CD4-positive, CD25-positive, alpha-beta regulatory T cell (primary cell): ENCODE results near the gene LYPD6B. TPM values are rescaled to one million over a fixed set of nuclear protein-coding genes. Genes with fewer than 3 reads are reported as not detected.

Experiments used
- ATAC-seq, 2 donors: fragments of 150-1000 bp; cut with Tn5 transposase; one replicate each; pipeline ENCODE4 v1.10.0; 2021; ENCODE audit warnings: low read depth in 2 of 2, moderate number of reproducible peaks in 2 of 2, moderate library complexity in 1 of 2
- DNase-seq, 3 donors: peaks; one replicate each; pipeline versions ENCODE4 v3.0.0 to v3.0.0-alpha.2; 2012 to 2022; ENCODE audit warnings: mixed read lengths in 1 of 3
- H3K27ac ChIP-seq: one replicate; pipeline ENCODE4 v1.7.0; 2013; ENCODE audit warnings: mild to moderate bottlenecking, low read length; ENCODE audit not compliant: insufficient read depth, poor library complexity, severe bottlenecking
- H3K27me3 ChIP-seq: one replicate; pipeline ENCODE4 v1.7.0; 2013; ENCODE audit warnings: low read length; ENCODE audit not compliant: control insufficient read depth, insufficient read depth
- H3K36me3 ChIP-seq: one replicate; pipeline ENCODE4 v1.7.0; 2013; ENCODE audit warnings: mild to moderate bottlenecking, low read length, moderate library complexity; ENCODE audit not compliant: control insufficient read depth, insufficient read depth
- H3K4me1 ChIP-seq: 2 replicates; pipeline ENCODE4 v1.7.0; 2013; ENCODE audit warnings: mild to moderate bottlenecking, low read length; ENCODE audit not compliant: insufficient read depth, control insufficient read depth, poor library complexity, severe bottlenecking
- H3K4me3 ChIP-seq: one replicate; pipeline ENCODE4 v1.7.0; 2013; ENCODE audit warnings: low read depth, mild to moderate bottlenecking, low read length, moderate library complexity
- H3K9me3 ChIP-seq, 2 experiments: 1 replicate in 1 of 2; 2 replicates in 1 of 2; pipeline ENCODE4 v1.7.0; 2013; ENCODE audit warnings: low read length in 2 of 2, mild to moderate bottlenecking in 1 of 2, moderate library complexity in 1 of 2; ENCODE audit not compliant: control insufficient read depth in 2 of 2
- H3K27ac Mint-ChIP-seq, 3 donors: one replicate each; pipeline ENCODE4 v1.8.0; 2020 to 2022; ENCODE audit warnings: mild to moderate bottlenecking in 3 of 3, mixed read lengths in 3 of 3, moderate library complexity in 2 of 3
- H3K27me3 Mint-ChIP-seq: one replicate; pipeline ENCODE4 v1.8.0; 2022; ENCODE audit warnings: mild to moderate bottlenecking, mixed read lengths
- H3K36me3 Mint-ChIP-seq: one replicate; pipeline ENCODE4 v1.8.0; 2020; ENCODE audit warnings: mixed read lengths
- H3K4me1 Mint-ChIP-seq, 4 donors: one replicate each; pipeline ENCODE4 v1.8.0; 2020 to 2022; ENCODE audit warnings: mixed read lengths in 4 of 4, mild to moderate bottlenecking in 1 of 4
- H3K4me3 Mint-ChIP-seq, 4 donors: one replicate each; pipeline ENCODE4 v1.8.0; 2020 to 2022; ENCODE audit warnings: mild to moderate bottlenecking in 4 of 4, mixed read lengths in 4 of 4, moderate library complexity in 3 of 4
- H3K9me3 Mint-ChIP-seq, 7 donors: one replicate each; pipeline ENCODE4 v1.8.0; 2020 to 2022; ENCODE audit warnings: mixed read lengths in 7 of 7, mild to moderate bottlenecking in 3 of 7, moderate library complexity in 2 of 7
- polyA plus RNA-seq, 4 donors: library from polyadenylated mRNA; unstranded; fragments of 300-500 nt; fragmentation: Illumina TruSeq; gene quantifications; one replicate each; pipeline ENCODE4 v1.2.3, GENCODE V29; 2021
- total RNA-seq: library from RNA; stranded (reverse); gene quantifications from one replicate; pipeline ENCODE4 v1.2.3, GENCODE V29; 2022

The LYPD6B gene
- total and polyA plus RNA-seq, 5 donors from 2014 or later, result not detected

GRCh38 chr2:149115781-149116180 is 77.3 kb downstream of the LYPD6B start:
- H3K9me3 Mint-ChIP-seq, result peaks cover 0 to 8% (median 2%) of the 10 kb centered on the region in 7 donors
- H3K27ac ChIP-seq, result no peak overlapping the region
- H3K4me3 Mint-ChIP-seq, result no peak overlapping the region
- H3K36me3 Mint-ChIP-seq, result no peaks in the 10 kb centered on the region
- no peaks in the 10 kb centered on the region for H3K9me3 ChIP-seq
- H3K27ac Mint-ChIP-seq, result no peak overlapping the region
- H3K36me3 ChIP-seq, result no peaks in the 10 kb centered on the region
- no peaks in the 10 kb centered on the region for H3K4me1 ChIP-seq
- no peaks in the 10 kb centered on the region for H3K27me3 Mint-ChIP-seq
- H3K4me1 Mint-ChIP-seq, result no peaks in the 10 kb centered on the region
- no peak for DNase-seq
- H3K27me3 ChIP-seq, result no peaks in the 10 kb centered on the region
- ATAC-seq, result no peak
- no peak overlapping the region for H3K4me3 ChIP-seq

- H3K4me3 Mint-ChIP-seq, result no peak overlapping the region
- no peaks in the 10 kb centered on the region for H3K4me1 Mint-ChIP-seq
- no peak overlapping the region for H3K27ac Mint-ChIP-seq
- no peaks in the 10 kb centered on the region for H3K27me3 Mint-ChIP-seq
- Histone ChIP-seq H3K36me3 (no peaks in the 10 kb centered on the region), H3K4me3 (no peak overlapping the region), H3K27ac (no peak overlapping the region), H3K9me3 (no peaks in the 10 kb centered on the region), H3K27me3 (no peaks in the 10 kb centered on the region), H3K4me1 (no peaks in the 10 kb centered on the region)
- no peaks in the 10 kb centered on the region for H3K36me3 Mint-ChIP-seq
- DNase-seq, result no peak
- ATAC-seq, result no peak
- H3K9me3 Mint-ChIP-seq, result peaks cover 0 to 5% (median 2%) of the 10 kb centered on the region in 7 donors
Measured at GRCh38 chr2:149119368-149119767, 80.9 kb downstream of the LYPD6B start.

GRCh38 chr2:149122516-149122915 is 84.0 kb downstream of the LYPD6B start:
- no peak overlapping the region for H3K4me3 Mint-ChIP-seq

GRCh38 chr2:149125031-149125725 is 86.7 kb downstream of the LYPD6B start:
- no peaks in the 10 kb centered on the region for H3K27me3 ChIP-seq
- Mint-ChIP-seq H3K4me1 (no peaks in the 10 kb centered on the region), H3K27ac (no peak overlapping the region), H3K9me3 (no peaks in the 10 kb centered on the region), H3K4me3 (no peak overlapping the region), H3K27me3 (peaks cover 12% of the 10 kb centered on the region), H3K36me3 (no peaks in the 10 kb centered on the region)
- H3K9me3 ChIP-seq, result no peaks in the 10 kb centered on the region
- ATAC-seq (no peak), DNase-seq (no peak)
- no peak overlapping the region for H3K4me3 ChIP-seq
- H3K4me1 ChIP-seq, result no peaks in the 10 kb centered on the region
- no peak overlapping the region for H3K27ac ChIP-seq
- no peaks in the 10 kb centered on the region for H3K36me3 ChIP-seq

More at GRCh38 chr2:149122516-149122915, 84.0 kb downstream of the LYPD6B start:
- Histone ChIP-seq H3K36me3 (no peaks in the 10 kb centered on the region), H3K9me3 (no peaks in the 10 kb centered on the region), H3K4me1 (no peaks in the 10 kb centered on the region), H3K27me3 (no peaks in the 10 kb centered on the region), H3K27ac (no peak overlapping the region), H3K4me3 (no peak overlapping the region)
- Mint-ChIP-seq H3K36me3 (no peaks in the 10 kb centered on the region), H3K4me1 (no peaks in the 10 kb centered on the region), H3K27ac (no peak overlapping the region), H3K9me3 (no peaks in the 10 kb centered on the region), H3K27me3 (peaks cover 10% of the 10 kb centered on the region)
- no peak for ATAC-seq
- no peak for DNase-seq

- H3K4me3 ChIP-seq, result no peak overlapping the region
- Mint-ChIP-seq H3K9me3 (peaks cover 0 to 2% (median 0%) of the 10 kb centered on the region in 7 donors), H3K36me3 (no peaks in the 10 kb centered on the region), H3K27me3 (peaks cover 20% of the 10 kb centered on the region), H3K27ac (no peak overlapping the region), H3K4me1 (no peaks in the 10 kb centered on the region), H3K4me3 (no peak overlapping the region)
- no peaks in the 10 kb centered on the region for H3K9me3 ChIP-seq
- no peak for DNase-seq
- ATAC-seq, result no peak
- no peaks in the 10 kb centered on the region for H3K36me3 ChIP-seq
- no peaks in the 10 kb centered on the region for H3K27me3 ChIP-seq
- H3K4me1 ChIP-seq, result no peaks in the 10 kb centered on the region
- H3K27ac ChIP-seq, result no peak overlapping the region
Measured at GRCh38 chr2:149129433-149129832, 90.9 kb downstream of the LYPD6B start.

GRCh38 chr2:149132339-149132738 is 93.8 kb downstream of the LYPD6B start:
- Mint-ChIP-seq H3K36me3 (no peaks in the 10 kb centered on the region), H3K9me3 (peaks cover 0 to 2% (median 0%) of the 10 kb centered on the region in 7 donors), H3K27ac (no peak overlapping the region), H3K4me1 (no peaks in the 10 kb centered on the region), H3K27me3 (peaks cover 18% of the 10 kb centered on the region), H3K4me3 (no peak overlapping the region)
- Histone ChIP-seq H3K9me3 (no peaks in the 10 kb centered on the region), H3K4me1 (no peaks in the 10 kb centered on the region), H3K36me3 (no peaks in the 10 kb centered on the region), H3K4me3 (no peak overlapping the region), H3K27me3 (no peaks in the 10 kb centered on the region), H3K27ac (no peak overlapping the region)
- no peak for DNase-seq
- ATAC-seq, result no peak

GRCh38 chr2:149132901-149133300 is 94.4 kb downstream of the LYPD6B start:
- Mint-ChIP-seq H3K36me3 (no peaks in the 10 kb centered on the region), H3K27me3 (peaks cover 14% of the 10 kb centered on the region), H3K4me3 (no peak overlapping the region), H3K27ac (no peak overlapping the region), H3K4me1 (no peaks in the 10 kb centered on the region), H3K9me3 (peaks cover 0 to 2% (median 0%) of the 10 kb centered on the region in 7 donors)
- H3K36me3 ChIP-seq, result no peaks in the 10 kb centered on the region
- H3K4me3 ChIP-seq, result no peak overlapping the region
- H3K27ac ChIP-seq, result no peak overlapping the region
- H3K4me1 ChIP-seq, result no peaks in the 10 kb centered on the region
- no peak for DNase-seq
- H3K9me3 ChIP-seq, result no peaks in the 10 kb centered on the region
- ATAC-seq, result no peak
- no peaks in the 10 kb centered on the region for H3K27me3 ChIP-seq

GRCh38 chr2:149134335-149134923 is 95.9 kb downstream of the LYPD6B start:
- H3K9me3 ChIP-seq, result no peaks in the 10 kb centered on the region
- H3K36me3 Mint-ChIP-seq, result no peaks in the 10 kb centered on the region
- H3K36me3 ChIP-seq, result no peaks in the 10 kb centered on the region
- H3K27ac ChIP-seq, result no peak overlapping the region
- no peak overlapping the region for H3K4me3 ChIP-seq
- DNase-seq (no peak), ATAC-seq (no peak)
- no peak overlapping the region for H3K4me3 Mint-ChIP-seq
- H3K9me3 Mint-ChIP-seq, result peaks cover 0 to 2% (median 0%) of the 10 kb centered on the region in 7 donors
- peaks cover 14% of the 10 kb centered on the region for H3K27me3 Mint-ChIP-seq
- H3K27me3 ChIP-seq, result no peaks in the 10 kb centered on the region
- no peak overlapping the region for H3K27ac Mint-ChIP-seq
- no peaks in the 10 kb centered on the region for H3K4me1 Mint-ChIP-seq
- no peaks in the 10 kb centered on the region for H3K4me1 ChIP-seq
